Endodermal cell (in vitro differentiated cells): ENCODE results near the gene PCBP3. TPM values are rescaled to one million over a fixed set of nuclear protein-coding genes. Genes with fewer than 3 reads are reported as not detected.

Source experiments
- DNase-seq: peaks from one replicate; pipeline ENCODE4 v3.0.0-alpha.2; 2017
- H3K27ac ChIP-seq: 2 replicates; pipeline ENCODE4 v1.5.1; 2013; ENCODE audit warnings: mild to moderate bottlenecking, low read depth, low read length, moderate library complexity
- H3K27me3 ChIP-seq: 2 replicates; pipeline ENCODE4 v1.6.1; 2013; ENCODE audit warnings: mild to moderate bottlenecking, low read length, moderate library complexity; ENCODE audit not compliant: insufficient read depth, control insufficient read depth, poor library complexity, severe bottlenecking
- H3K36me3 ChIP-seq: 2 replicates; pipeline ENCODE4 v1.7.0; 2013; ENCODE audit warnings: mild to moderate bottlenecking, low read length, moderate library complexity; ENCODE audit not compliant: control insufficient read depth, insufficient read depth
- H3K4me1 ChIP-seq: one replicate; pipeline ENCODE4 v1.7.0; 2013; ENCODE audit warnings: low read length; ENCODE audit not compliant: control insufficient read depth, insufficient read depth
- H3K4me3 ChIP-seq: 2 replicates; pipeline ENCODE4 v1.5.1; 2013; ENCODE audit warnings: mild to moderate bottlenecking, low read length, moderate library complexity
- H3K9ac ChIP-seq: 2 replicates; pipeline ENCODE4 v1.6.1; 2013; ENCODE audit warnings: mild to moderate bottlenecking, low read length, moderate library complexity; ENCODE audit not compliant: poor library complexity, severe bottlenecking; ENCODE audit errors: extremely low read depth
- H3K9me3 ChIP-seq: 2 replicates; pipeline ENCODE4 v1.6.1; 2013; ENCODE audit warnings: mild to moderate bottlenecking, low read length, moderate library complexity; ENCODE audit not compliant: control insufficient read depth
- H3K27ac Mint-ChIP-seq: 2 replicates; pipeline ENCODE4 v1.8.0; 2020; ENCODE audit warnings: mixed read lengths
- H3K27me3 Mint-ChIP-seq: 2 replicates; pipeline ENCODE4 v1.8.0; 2021; ENCODE audit warnings: mild to moderate bottlenecking, mixed read lengths; ENCODE audit not compliant: insufficient read depth
- H3K36me3 Mint-ChIP-seq: 2 replicates; pipeline ENCODE4 v1.8.0; 2020; ENCODE audit warnings: low read depth, mixed read lengths
- H3K4me1 Mint-ChIP-seq: 2 replicates; pipeline ENCODE4 v1.8.0; 2020; ENCODE audit warnings: mixed read lengths
- H3K4me3 Mint-ChIP-seq: 2 replicates; pipeline ENCODE4 v1.8.0; 2020; ENCODE audit warnings: mild to moderate bottlenecking, moderate library complexity, mixed read lengths
- H3K9me3 Mint-ChIP-seq: 2 replicates; pipeline ENCODE4 v1.8.0; 2020; ENCODE audit warnings: mild to moderate bottlenecking, mixed read lengths
- CTCF ChIP-seq: fragments of 200-600 bp; sonication (generic); conservative IDR thresholded peaks from 2 replicates; pipeline ENCODE4 v1.5.0; 2021; ENCODE audit warnings: antibody characterized with exemption, mild to moderate bottlenecking
- WGBS, 2 experiments: methylation state at CpG; one replicate each; pipeline versions ENCODE4 v1.1.5 to v1.1.7; 2013; ENCODE audit warnings: missing lambda C conversion rate in 2 of 2, mixed read lengths in 1 of 2; ENCODE audit not compliant: insufficient coverage in 1 of 2, insufficient read length in 1 of 2; 5-methylcytosine and 5-hydroxymethylcytosine counted together
- total RNA-seq, 2 donors: library from RNA; stranded (reverse); fragmentation: NEBNext Ultra II Directional in 1 of 2; extraction: Animal tissue kit (Norgen Biotek cat#: 25700) in 1 of 2; gene quantifications; 2 replicates in 1 of 2; 3 replicates in 1 of 2; pipeline ENCODE4 v1.2.1, GENCODE V29; 2021

Gene PCBP3
- total RNA-seq, 2 donors from 2014 or later: 2.1 to 10.6 TPM

- Mint-ChIP-seq H3K9me3 (no peaks in the 10 kb centered on the region), H3K27me3 (no peaks in the 10 kb centered on the region), H3K36me3 (no peaks in the 10 kb centered on the region), H3K27ac (peak overlapping the region; percentile 44), H3K4me3 (no peak overlapping the region), H3K4me1 (peaks cover 6% of the 10 kb centered on the region)
- Histone ChIP-seq H3K9ac (no peak overlapping the region), H3K9me3 (no peaks in the 10 kb centered on the region), H3K36me3 (no peaks in the 10 kb centered on the region), H3K27me3 (no peaks in the 10 kb centered on the region), H3K4me1 (no peaks in the 10 kb centered on the region), H3K4me3 (no peak overlapping the region), H3K27ac (no peak overlapping the region)
- no peak for DNase-seq
- TF ChIP-seq CTCF: no peak
- 94 to 100% methylated on average over 3 to 7 of the region's 8 CpGs for WGBS, 2 experiments
These were observed 175.4 kb downstream of the PCBP3 start for GRCh38 chr21:45818904-45819285.

- no peak overlapping the region for H3K27ac ChIP-seq
- no peak overlapping the region for H3K9ac ChIP-seq
- peaks cover 6% of the 10 kb centered on the region for H3K4me1 Mint-ChIP-seq
- peak overlapping the region; percentile 44 for H3K27ac Mint-ChIP-seq
- H3K9me3 ChIP-seq: no peaks in the 10 kb centered on the region
- no peak for DNase-seq
- no peaks in the 10 kb centered on the region for H3K36me3 ChIP-seq
- H3K4me3 ChIP-seq: no peak overlapping the region
- H3K4me1 ChIP-seq: no peaks in the 10 kb centered on the region
- no peaks in the 10 kb centered on the region for H3K36me3 Mint-ChIP-seq
- 90 to 92% methylated on average over 15 to 18 of the region's 18 CpGs for WGBS, 2 experiments
- H3K27me3 Mint-ChIP-seq: no peaks in the 10 kb centered on the region
- no peak for TF ChIP-seq CTCF
- no peaks in the 10 kb centered on the region for H3K9me3 Mint-ChIP-seq
- no peak overlapping the region for H3K4me3 Mint-ChIP-seq
- no peaks in the 10 kb centered on the region for H3K27me3 ChIP-seq
These were observed 176.1 kb downstream of the PCBP3 start for GRCh38 chr21:45819478-45820170.

- Mint-ChIP-seq H3K27ac (no peak overlapping the region), H3K4me3 (no peak overlapping the region), H3K9me3 (no peaks in the 10 kb centered on the region)
These were observed 176.9 kb downstream of the PCBP3 start for GRCh38 chr21:45820171-45821091.

More at GRCh38 chr21:45820171-45821091, 176.9 kb downstream of the PCBP3 start:
- H3K4me3 ChIP-seq: no peak overlapping the region
- peak; percentile 96 for TF ChIP-seq CTCF
- 53 to 55% methylated on average over 31 of the region's 31 CpGs for WGBS, 2 experiments
- H3K36me3 ChIP-seq: no peaks in the 10 kb centered on the region
- Mint-ChIP-seq H3K4me1 (peaks cover 6% of the 10 kb centered on the region), H3K27me3 (no peaks in the 10 kb centered on the region), H3K36me3 (no peaks in the 10 kb centered on the region)
- H3K9ac ChIP-seq: no peak overlapping the region
- no peaks in the 10 kb centered on the region for H3K4me1 ChIP-seq
- H3K9me3 ChIP-seq: no peaks in the 10 kb centered on the region
- no peak overlapping the region for H3K27ac ChIP-seq
- DNase-seq: peak; percentile 95
- H3K27me3 ChIP-seq: no peaks in the 10 kb centered on the region
